Hepatocyte (in vitro differentiated cells): Measurements from ENCODE around the gene STX11. TPM values are rescaled to one million over a fixed set of nuclear protein-coding genes. Genes with fewer than 3 reads are reported as not detected.

Experiments
- DNase-seq: peaks from one replicate; pipeline ENCODE4 v3.0.0-alpha.2; 2016; ENCODE audit warnings: low spot score
- H2AFZ ChIP-seq: fragments of 200-600 bp; sonication (generic); 2 replicates; pipeline ENCODE4 v1.6.0; 2016; ENCODE audit warnings: antibody characterized with exemption, mild to moderate bottlenecking
- H3K27ac ChIP-seq: fragments of 200-600 bp; sonication (generic); 2 replicates; pipeline ENCODE4 v1.5.1; 2016; ENCODE audit warnings: mild to moderate bottlenecking
- H3K27me3 ChIP-seq: fragments of 200-600 bp; sonication (generic); 2 replicates; pipeline ENCODE4 v1.6.1; 2016
- H3K36me3 ChIP-seq: fragments of 200-600 bp; sonication (generic); replicated peaks from 2 replicates; pipeline ENCODE4 v1.5.1; 2016; ENCODE audit warnings: low read depth; ENCODE audit not compliant: insufficient read depth
- H3K4me1 ChIP-seq: fragments of 200-600 bp; sonication (generic); 2 replicates; pipeline ENCODE4 v1.5.1; 2016; ENCODE audit warnings: mild to moderate bottlenecking, moderate library complexity; ENCODE audit not compliant: insufficient read depth
- H3K4me2 ChIP-seq: fragments of 200-600 bp; sonication (generic); 2 replicates; pipeline ENCODE4 v1.6.0; 2016
- H3K4me3 ChIP-seq: fragments of 200-600 bp; sonication (generic); 2 replicates; pipeline ENCODE4 v1.5.1; 2016; ENCODE audit warnings: mild to moderate bottlenecking
- H3K79me2 ChIP-seq: fragments of 200-600 bp; sonication (generic); 2 replicates; pipeline ENCODE4 v1.6.0; 2017; ENCODE audit warnings: mild to moderate bottlenecking
- H3K9me2 ChIP-seq: fragments of 200-600 bp; sonication (generic); replicated peaks from 2 replicates; pipeline ENCODE4 v1.6.0; 2017; ENCODE audit warnings: mild to moderate bottlenecking; ENCODE audit not compliant: insufficient read depth
- H3K9me3 ChIP-seq: fragments of 200-600 bp; sonication (generic); 2 replicates; pipeline ENCODE4 v1.5.1; 2016; ENCODE audit warnings: low read depth, mild to moderate bottlenecking
- H4K20me1 ChIP-seq: fragments of 200-600 bp; sonication (generic); 2 replicates; pipeline ENCODE4 v1.6.0; 2016; ENCODE audit warnings: mild to moderate bottlenecking; ENCODE audit not compliant: insufficient read depth, poor library complexity, severe bottlenecking
- CTCF ChIP-seq: fragments of 200-600 bp; sonication (generic); IDR thresholded peaks from 2 replicates; pipeline ENCODE4 v1.5.1; 2016; ENCODE audit warnings: antibody characterized with exemption, mild to moderate bottlenecking; ENCODE audit not compliant: poor library complexity
- EZH2 ChIP-seq: fragments of 200-600 bp; sonication (generic); IDR thresholded peaks from 2 replicates; pipeline ENCODE4 v1.6.1; 2016; ENCODE audit warnings: antibody characterized with exemption, mild to moderate bottlenecking, borderline replicate concordance
- EZH2phosphoT487 ChIP-seq: fragments of 200-600 bp; sonication (generic); IDR thresholded peaks from one replicate; pipeline ENCODE4 v1.6.1; 2018; ENCODE audit warnings: antibody characterized with exemption, mild to moderate bottlenecking, low read depth, moderate library complexity; ENCODE audit not compliant: unreplicated experiment, severe bottlenecking
- WGBS: methylation state at CpG from one replicate; pipeline ENCODE4 v1.1.6; 2016; ENCODE audit warnings: low lambda C conversion rate; ENCODE audit errors: missing lambda C conversion rate; 5-methylcytosine and 5-hydroxymethylcytosine counted together
- polyA plus RNA-seq: library from polyadenylated mRNA; unstranded; fragments of >200 nt; fragmentation: Nextera tagmentation; extraction: Ambion mirVana; gene quantifications from 2 replicates; pipeline ENCODE4 v1.2.1, GENCODE V29; 2016
- total RNA-seq: library from RNA; depleted of rRNA; stranded (reverse); fragments of >200 nt; gene quantifications from 2 replicates; pipeline ENCODE4 v1.2.3, GENCODE V29; 2014

The STX11 gene
- total and polyA plus RNA-seq, 2 experiments from 2014 or later = 0.27 to 0.48 TPM

- Histone ChIP-seq H3K4me2 (no peak overlapping the region), H3K4me1 (no peaks in the 10 kb centered on the region), H3K36me3 (no peaks in the 10 kb centered on the region), H3K27ac (no peak overlapping the region), H3K27me3 (no peaks in the 10 kb centered on the region), H3K9me3 (no peaks in the 10 kb centered on the region), H2AFZ (no peak overlapping the region), H3K4me3 (no peak overlapping the region), H3K9me2 (no peaks in the 10 kb centered on the region), H3K79me2 (no peaks in the 10 kb centered on the region), H4K20me1 (no peaks in the 10 kb centered on the region)
- DNase-seq = no peak
- 90% methylated on average over 3 of the region's 3 CpGs for WGBS
- TF ChIP-seq EZH2phosphoT487 = no peak
- TF ChIP-seq EZH2 = no peak
- TF ChIP-seq CTCF = no peak
Measured at GRCh38 chr6:144190080-144190479, 39.8 kb downstream of the STX11 start.

- Histone ChIP-seq H3K4me3 (no peak overlapping the region), H3K9me2 (no peaks in the 10 kb centered on the region), H4K20me1 (no peaks in the 10 kb centered on the region), H3K79me2 (no peaks in the 10 kb centered on the region), H3K27ac (no peak overlapping the region), H2AFZ (no peak overlapping the region), H3K27me3 (no peaks in the 10 kb centered on the region), H3K4me2 (no peak overlapping the region), H3K4me1 (no peaks in the 10 kb centered on the region), H3K36me3 (no peaks in the 10 kb centered on the region), H3K9me3 (no peaks in the 10 kb centered on the region)
- 84% methylated on average over 2 of the region's 2 CpGs for WGBS
- TF ChIP-seq CTCF = no peak
- no peak for TF ChIP-seq EZH2
- TF ChIP-seq EZH2phosphoT487 = no peak
- DNase-seq = no peak
Measured at GRCh38 chr6:144190593-144190992, 40.3 kb downstream of the STX11 start.

- WGBS = 90% methylated on average over 2 of the region's 2 CpGs
- Histone ChIP-seq H3K9me2 (no peaks in the 10 kb centered on the region), H3K9me3 (no peaks in the 10 kb centered on the region), H4K20me1 (no peaks in the 10 kb centered on the region), H3K36me3 (no peaks in the 10 kb centered on the region), H3K79me2 (no peaks in the 10 kb centered on the region), H3K4me3 (no peak overlapping the region), H3K4me1 (no peaks in the 10 kb centered on the region), H3K27me3 (no peaks in the 10 kb centered on the region), H2AFZ (no peak overlapping the region), H3K27ac (no peak overlapping the region), H3K4me2 (no peak overlapping the region)
- no peak for DNase-seq
- no peak for TF ChIP-seq EZH2
- TF ChIP-seq CTCF = no peak
- no peak for TF ChIP-seq EZH2phosphoT487
Measured at GRCh38 chr6:144193181-144193580, 42.9 kb downstream of the STX11 start.

GRCh38 chr6:144194293-144194810 is 44.0 kb downstream of the STX11 start:
- 51% methylated on average over 7 of the region's 7 CpGs for WGBS
- no peak for DNase-seq

More at GRCh38 chr6:144194293-144194810, 44.0 kb downstream of the STX11 start:
- H3K27ac ChIP-seq = no peak overlapping the region
- no peaks in the 10 kb centered on the region for H3K9me2 ChIP-seq
- no peaks in the 10 kb centered on the region for H3K9me3 ChIP-seq
- H3K36me3 ChIP-seq = no peaks in the 10 kb centered on the region
- H3K79me2 ChIP-seq = no peaks in the 10 kb centered on the region
- no peak overlapping the region for H3K4me2 ChIP-seq
- H3K4me3 ChIP-seq = no peak overlapping the region
- H3K27me3 ChIP-seq = no peaks in the 10 kb centered on the region
- H4K20me1 ChIP-seq = no peaks in the 10 kb centered on the region
- no peaks in the 10 kb centered on the region for H3K4me1 ChIP-seq
- H2AFZ ChIP-seq = no peak overlapping the region
- no peak for TF ChIP-seq EZH2
- TF ChIP-seq CTCF = no peak
- no peak for TF ChIP-seq EZH2phosphoT487
